Hepatic stellate cell (primary cell): Measurements from ENCODE around the gene ZFC3H1.
"Not testable (repeated sequence)": the region's sequence is repeated elsewhere in the genome, so short reads cannot be mapped to it uniquely, and the experiment has no call there.

Source experiments
- DNase-seq: peaks from one replicate; pipeline ENCODE4 v3.0.0; 2011; ENCODE audit warnings: low spot score

The ZFC3H1 gene

DNA sequence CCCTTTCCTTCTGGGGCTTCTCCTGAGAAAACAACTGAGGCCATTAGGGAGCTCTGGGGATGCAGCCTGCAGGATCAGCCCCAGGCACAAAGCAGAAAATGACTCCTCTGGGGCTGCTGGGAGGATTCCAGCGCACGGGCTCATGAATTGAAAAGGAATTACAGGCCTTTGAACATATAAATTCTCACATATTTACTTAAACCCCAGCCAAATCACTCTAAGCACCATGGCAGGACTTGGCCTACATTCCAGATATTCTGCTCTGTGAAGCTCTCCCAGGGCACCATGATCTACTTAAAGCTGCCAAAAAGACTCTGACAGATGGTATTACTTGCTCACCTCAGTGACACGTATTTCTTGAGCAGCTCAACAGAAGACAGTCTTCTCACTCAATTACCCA, 87.2 kb downstream of the ZFC3H1 start:
- no peak for DNase-seq

GRCh38 chr12:71569885-71570284, 93.8 kb downstream of the ZFC3H1 start:
- DNase-seq, result not testable (repeated sequence)

- DNase-seq, result no peak
Observed at GRCh38 chr12:71567537-71567936, 96.1 kb downstream of the ZFC3H1 start.

DNA sequence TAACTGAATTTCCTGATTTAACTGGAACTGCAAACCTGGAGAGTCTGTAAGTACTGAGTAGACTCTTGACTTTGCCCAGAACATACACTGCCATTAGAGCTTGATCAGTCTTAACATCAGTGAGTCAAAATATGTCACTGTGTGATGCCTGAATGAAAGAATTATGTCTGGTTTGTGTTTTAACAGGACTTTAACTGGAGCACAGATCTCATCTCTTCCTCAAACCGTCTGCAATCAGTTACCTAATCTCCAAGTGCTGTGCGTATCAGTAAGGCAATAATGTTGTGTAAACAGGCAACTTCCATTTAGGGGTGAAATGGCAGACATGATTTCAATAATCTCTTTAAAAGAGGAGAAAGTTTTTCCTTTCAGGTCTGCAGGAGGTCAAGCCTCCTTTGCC, 97.0 kb downstream of the ZFC3H1 start:
- no peak for DNase-seq

GRCh38 chr12:71565535-71565934, 98.1 kb downstream of the ZFC3H1 start:
- DNase-seq, result no peak

DNA sequence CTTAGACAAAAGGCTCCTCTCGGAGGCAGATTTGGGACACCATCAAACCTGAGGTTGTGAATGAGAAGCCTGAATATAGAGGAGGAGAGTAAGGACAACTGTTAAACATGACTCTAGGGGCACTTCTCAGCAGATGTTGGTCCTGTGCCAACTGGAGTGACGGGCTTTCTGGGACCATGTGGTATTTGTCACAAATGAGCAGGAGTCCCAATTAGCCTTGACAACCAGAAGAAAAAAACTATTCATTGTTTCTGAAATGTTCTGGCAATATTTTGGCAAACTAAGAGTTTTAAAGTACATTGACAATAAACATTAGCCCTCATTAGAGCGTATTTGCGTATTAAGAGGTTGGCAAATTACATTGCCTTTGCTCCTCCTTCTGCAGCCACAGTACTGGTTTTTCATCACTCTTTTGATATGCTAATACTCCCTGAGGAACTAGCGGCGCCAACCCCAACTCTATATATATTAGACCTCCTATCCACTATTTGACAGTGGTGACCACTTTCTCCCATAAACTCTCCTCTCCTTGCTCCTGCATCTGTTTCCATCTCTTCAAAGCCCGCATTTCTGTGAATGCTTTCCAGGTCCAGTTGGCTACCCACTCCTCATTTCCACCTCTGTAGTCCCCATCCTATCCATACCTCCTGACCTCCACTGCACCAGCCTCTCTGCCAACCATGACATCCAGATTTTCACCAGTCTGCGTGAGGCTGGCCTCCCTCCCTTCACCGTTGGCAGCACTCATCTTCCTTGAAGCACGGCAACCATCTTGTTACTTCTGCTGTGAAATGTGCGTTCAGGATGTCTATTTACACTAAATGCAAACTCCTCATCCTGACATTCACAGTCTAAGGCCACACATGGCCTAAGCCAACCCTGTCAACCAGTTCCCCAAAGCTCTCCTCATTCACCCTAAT, 100.7 kb downstream of the ZFC3H1 start:
- no peak for DNase-seq
